ENCODE results near the gene RRP12.
A peak's percentile ranks its signal among the peaks of the same experiment; 100 is the strongest.

Gene RRP12

DNA sequence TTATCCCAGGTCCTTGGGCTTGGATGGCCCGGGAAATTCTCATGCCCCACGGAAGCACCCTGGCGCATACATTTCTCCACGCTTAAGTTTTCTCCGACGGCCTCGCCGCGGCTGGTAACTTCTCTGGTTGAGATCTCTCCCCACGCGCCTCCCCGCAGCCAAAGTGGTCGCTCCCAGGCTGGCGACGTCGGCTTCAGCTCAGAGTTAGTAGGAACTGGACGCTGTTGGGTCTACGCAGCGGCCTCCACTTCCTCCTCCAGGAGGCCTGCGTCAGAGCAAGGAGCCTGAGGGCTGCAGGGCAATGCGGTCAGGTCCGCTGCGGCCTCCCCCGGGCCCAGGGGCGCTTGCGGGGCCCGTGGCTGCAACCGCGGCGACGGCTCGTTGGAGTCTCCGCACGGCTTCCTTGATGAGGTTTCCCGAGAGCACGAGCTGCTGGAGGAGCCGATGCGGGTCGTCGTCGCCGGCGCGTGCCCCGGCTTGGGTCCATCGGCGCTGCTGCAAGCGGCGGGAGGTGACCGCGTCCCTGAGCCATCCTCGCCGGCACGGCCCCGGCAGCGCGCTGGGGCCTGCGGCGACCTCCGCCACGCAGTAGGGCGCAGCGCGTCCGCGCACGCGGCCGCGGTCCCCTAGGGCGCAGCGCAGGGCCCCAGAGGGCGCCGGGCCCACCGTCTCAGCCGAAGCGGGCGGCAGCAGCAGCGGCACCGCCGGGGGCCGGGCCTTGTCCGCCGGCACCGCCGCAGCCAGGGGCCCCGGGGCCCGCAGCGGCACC is 67.4 kb downstream of the RRP12 start:
- DNase-seq = peak; percentile 75

- peak; percentile 81 for DNase-seq
These were observed 67.9 kb downstream of the RRP12 start for GRCh38 chr10:97333351-97333600.

DNA sequence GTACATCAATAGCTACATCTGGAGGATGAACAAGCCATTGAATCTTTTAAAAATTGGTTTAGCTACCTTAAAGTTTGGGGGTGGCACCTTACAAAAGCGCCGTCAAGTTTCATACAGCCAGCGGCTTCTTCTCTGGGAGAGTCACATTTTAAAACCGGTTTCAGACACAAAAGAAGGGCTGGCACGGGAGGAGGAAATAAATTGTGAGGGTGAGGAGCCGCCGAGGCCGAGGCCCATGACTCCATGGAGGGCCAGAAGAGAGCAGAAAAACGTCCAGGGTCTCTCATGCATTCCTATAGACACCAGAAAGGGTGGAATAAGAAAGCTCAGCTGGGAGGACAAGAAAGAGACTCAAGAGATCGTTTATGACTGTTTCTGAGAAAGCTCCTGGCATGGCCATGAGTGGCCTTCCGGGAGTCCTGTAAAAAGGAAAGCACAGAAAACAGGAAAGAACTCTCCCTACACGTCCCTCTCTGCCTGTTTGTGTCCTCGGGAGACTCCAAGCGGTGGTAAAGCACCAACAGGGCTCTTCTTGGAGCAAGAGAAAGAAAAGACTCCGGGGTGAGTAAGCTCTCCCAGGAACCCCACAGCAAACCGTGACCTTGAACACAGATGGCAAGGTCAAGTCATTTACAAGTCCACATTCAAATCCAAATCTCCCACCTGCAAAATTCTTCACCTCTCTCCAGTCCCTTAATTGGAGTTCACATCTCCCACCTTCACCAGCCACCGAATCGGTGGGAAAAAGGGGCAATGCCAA is 68.4 kb downstream of the RRP12 start:
- DNase-seq = peak; percentile 58

DNA sequence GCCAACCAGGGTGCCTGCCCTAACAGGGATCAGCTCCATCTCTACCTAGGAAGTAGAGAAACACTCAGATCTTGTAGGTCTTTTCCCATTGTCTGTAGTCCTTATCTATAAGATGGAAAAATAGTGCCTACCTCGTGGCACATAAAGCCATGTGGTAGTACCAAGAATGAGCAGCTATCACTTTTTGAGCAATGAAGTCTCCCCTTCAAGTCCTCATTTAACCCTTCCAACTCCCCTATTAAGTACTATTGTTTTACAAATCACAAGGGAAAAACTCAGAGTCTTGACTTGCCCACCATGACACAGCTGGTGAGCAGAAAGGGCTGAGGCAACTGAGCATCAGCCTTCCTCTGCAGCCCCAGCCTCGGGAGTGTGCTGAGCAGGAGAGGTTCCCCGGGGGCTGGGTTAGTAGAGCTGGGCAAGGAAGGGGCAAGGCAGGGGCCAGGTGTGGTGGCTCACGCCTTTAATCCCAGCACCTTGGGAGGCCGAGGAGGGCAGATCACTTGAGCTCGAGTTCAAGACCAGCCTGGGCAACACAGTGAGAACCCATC is 69.9 kb downstream of the RRP12 start:
- DNase-seq = peak; percentile 49

- peak; percentile 73 for DNase-seq
These were observed 71.4 kb downstream of the RRP12 start for GRCh38 chr10:97329766-97330165.

DNA sequence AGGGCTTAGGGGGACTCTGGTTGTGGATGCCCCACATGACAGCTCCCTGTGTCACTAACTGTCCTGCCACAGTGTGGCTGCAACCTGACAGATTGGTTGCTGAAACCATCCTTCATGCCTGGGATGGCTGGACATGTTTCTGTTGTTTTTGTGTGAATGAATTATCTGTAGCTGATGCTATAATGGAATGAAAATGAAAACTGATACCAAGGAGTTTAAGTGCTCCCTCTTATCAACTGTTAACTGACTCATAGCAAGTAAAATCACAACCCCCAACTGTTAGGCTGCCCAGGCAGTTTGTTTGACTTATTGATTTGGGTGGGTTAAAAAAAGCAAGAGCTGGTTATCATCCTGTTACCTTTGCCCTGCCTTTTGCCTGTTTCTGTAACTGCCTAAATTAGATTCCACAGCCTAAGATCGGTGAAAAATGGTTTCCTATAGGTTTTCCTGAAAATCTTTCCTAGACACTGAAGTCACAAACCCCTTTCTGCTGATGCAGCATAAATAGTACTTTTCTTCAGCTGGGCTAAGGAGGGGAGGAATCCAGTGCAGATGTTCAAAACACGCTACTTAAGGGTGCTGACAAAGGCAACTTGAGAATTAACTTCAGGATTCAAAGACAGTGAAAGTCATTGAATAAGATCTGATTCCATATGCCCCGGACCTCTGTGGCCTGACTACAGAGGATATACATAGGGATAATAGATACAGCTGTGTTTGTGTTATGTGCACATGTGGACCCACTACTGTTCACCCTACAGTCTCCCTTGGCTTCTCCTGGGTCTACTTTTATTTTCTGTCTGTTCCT is 72.3 kb downstream of the RRP12 start:
- DNase-seq = peak; percentile 64

DNA sequence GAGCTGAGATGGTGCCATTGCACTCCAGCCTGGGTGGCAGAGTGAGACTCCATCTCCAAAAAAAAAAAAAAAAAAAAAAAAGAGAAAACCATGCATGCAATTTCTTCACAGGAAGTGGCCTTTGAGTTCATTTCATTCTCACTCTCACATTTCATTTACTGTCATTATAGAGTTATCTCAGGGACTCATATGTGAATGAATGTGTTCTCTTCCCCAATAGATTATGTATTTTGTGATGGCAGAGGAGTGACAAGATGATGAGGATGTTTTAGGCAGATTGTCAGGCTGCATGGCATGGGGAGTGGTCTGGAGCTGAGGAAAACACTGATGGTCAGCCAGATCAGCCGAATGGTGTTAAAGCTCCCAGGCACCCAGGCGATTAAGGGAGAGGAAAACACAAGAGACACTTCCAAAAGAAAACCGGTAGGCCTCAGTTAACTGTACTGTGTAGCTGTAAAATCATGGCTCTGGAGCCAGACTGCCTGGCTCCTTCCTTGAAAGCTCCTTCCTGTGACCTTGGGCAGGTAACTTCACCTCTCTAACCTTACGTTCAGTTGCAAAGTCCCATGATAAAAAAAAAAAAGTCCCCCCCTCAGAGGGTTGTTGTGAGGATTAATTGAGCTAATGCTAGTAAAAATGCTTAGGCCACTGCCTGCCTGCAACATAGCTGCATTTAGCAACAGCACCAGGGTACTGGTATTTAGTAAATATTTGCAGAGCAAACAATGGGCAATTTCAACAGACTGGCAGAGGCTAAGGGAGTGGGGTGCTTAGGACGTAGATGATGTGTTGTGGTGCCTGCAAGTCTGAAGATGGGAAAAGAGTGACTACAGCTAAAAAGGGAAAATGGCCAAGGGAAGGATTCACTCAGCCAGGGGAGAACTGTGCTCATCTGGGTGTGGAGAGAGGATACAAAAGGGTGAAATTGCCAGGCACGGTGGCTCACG is 73.5 kb downstream of the RRP12 start:
- DNase-seq = peak; percentile 64

DNA sequence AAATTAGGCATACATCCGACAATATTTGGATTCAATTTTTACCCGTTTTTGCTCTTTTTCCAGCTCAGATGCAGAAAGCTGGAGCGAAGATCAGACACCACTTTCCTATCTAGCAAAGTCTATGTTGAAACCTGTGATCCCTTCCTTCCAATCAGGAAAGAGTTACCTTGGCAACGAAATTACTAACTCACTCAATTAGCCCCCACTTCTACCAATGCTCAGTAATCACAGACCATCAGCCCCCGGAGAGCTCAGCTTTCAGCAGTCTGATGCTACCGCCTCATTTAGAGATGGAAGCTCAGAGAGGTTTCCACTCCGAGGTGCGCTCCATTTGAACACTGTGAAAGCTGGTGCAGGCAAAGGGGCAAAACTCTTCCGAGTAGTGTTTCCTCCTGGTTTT is 75.4 kb downstream of the RRP12 start:
- no peak for DNase-seq

- no peak for DNase-seq
These were observed 77.6 kb downstream of the RRP12 start for GRCh38 chr10:97323501-97323900.

- DNase-seq = no peak
These were observed 79.3 kb downstream of the RRP12 start for GRCh38 chr10:97321804-97322190.

- DNase-seq = peak; percentile 66
These were observed 79.9 kb downstream of the RRP12 start for GRCh38 chr10:97321032-97321803.

- DNase-seq = no peak
These were observed 80.6 kb downstream of the RRP12 start for GRCh38 chr10:97320480-97321031.

DNA sequence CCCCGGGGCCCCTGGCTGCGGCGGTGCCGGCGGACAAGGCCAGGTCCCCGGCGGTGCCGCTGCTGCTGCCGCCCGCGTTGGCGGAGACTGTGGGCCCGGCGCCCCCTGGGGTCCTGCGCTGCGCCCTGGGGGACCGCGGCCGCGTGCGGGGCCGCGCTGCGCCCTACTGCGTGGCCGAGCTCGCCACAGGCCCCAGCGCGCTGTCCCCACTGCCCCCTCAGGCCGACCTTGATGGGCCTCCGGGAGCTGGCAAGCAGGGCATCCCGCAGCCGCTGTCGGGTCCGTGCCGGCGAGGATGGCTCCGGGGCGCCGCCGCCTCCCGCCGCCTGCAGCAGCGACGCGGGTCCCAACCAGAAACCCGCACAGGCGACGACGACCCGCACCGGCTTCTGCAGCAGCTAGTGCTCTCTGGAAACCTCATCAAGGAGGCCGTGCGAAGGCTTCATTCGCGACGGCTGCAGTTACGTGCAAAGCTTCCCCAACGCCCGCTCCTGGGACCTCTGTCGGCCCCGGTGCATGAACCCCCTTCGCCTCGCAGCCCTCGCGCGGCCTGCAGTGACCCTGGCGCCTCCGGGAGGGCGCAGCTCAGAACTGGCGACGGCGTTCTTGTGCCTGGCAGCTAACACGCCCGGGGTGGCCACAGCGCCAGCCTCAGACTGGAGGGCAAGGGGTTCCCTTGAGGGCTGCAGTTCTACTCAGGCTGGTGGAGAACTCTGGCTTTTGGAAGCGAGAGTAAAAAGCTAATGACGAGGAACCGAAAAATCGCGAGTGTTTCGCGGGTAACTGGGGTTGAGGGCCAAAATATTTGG is 81.3 kb downstream of the RRP12 start:
- DNase-seq = peak; percentile 84

GRCh38 chr10:97318772-97319651 is 82.1 kb downstream of the RRP12 start, which contains the start of gene FRAT1:
FRAT1 (plus strand) TSS chr10:97319271; CDS start chr10:97319454, 183 bp downstream.
- DNase-seq = peak; percentile 92

DNA sequence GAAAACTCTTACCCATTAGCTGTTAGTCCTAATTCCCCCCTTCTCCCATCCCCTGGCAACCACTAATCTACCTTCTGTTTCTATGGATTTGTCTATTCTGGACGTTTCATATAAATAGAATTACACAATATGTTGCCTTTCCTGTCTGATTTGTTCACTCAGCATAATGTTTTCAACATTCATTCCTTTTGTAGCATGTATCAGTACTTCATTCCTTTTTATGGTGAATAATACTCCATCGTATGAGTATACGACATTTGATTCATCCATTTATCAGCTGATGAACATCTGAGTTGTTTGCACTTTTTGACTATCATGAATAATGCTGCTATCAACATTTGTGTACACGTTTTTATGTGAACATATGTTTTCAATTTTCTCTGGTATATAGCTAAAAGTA is 86.5 kb downstream of the RRP12 start:
- no peak for DNase-seq

- peak; percentile 86 for DNase-seq
These were observed 88.2 kb downstream of the RRP12 start for GRCh38 chr10:97312897-97313296.

- DNase-seq = no peak
These were observed 90.0 kb downstream of the RRP12 start for GRCh38 chr10:97311111-97311626.

- no peak for DNase-seq
These were observed 93.0 kb downstream of the RRP12 start for GRCh38 chr10:97307866-97308780.

All from hematopoietic multipotent progenitor cell treated with erythropoietin and hydrocortisone succinate and interleukin-3 and kit ligand, for 6 days (in vitro differentiated cells).